ENCODE measurements around the gene RETREG1.
"Not testable (repeated sequence)": the region's sequence is repeated elsewhere in the genome, so short reads cannot be mapped to it uniquely, and the experiment has no call there.

RETREG1 gene

DNA sequence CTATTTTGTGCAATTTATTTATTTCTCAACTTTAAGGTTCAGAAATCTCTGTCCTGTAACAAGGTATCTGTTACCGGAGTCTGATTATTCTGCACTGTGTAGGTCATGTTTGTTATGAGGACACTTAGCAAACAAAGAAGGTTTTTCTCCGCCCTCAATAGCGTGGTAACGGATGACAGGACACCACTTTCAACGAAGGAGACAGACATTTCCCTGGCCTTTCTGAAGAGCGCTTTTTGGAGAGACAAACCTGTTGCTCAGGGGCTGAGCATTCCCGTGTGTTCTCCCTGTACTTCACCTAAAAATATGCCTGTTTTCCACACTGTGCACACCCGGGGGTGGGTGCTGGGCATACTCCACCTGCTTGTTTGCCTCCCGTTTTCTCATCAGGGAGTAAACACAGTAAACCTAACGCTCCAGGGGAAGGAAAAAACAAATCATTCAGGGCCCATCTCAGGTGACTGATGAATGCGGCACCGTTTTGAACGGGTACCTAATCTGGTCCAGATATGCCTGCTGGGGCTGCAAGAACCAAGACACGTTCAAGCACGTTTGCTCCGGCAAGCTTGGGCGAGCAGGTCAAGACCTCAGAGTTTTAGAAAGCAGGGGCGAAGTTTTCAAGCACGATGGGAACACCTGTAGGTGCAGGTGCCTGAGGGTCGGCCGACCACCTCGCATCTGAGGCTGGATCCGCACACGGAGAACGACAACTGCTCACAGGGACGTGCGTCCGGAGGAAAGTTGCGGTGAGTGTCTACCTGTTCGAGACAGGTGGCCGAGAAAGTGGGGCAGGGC is 859 bp downstream of the RETREG1 start:
- DNase-seq = no peak

DNA sequence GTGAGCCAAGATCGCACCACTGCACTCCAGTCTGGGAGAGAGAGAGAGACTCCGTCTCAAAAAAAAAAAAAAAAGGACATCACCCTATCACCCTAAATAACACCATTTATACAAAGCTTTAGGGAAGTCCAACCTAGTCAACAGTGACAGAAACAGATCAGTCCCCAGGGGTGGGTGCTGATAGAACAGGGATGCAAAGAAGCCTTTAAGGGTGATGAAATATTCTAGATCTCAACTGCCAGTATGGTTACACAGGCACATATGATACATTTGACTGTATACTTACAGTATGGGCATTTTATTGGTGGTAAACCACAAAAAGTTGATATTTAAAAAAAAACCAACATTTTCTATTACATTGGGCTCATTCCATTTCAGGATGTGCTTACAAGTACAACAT is 4.8 kb downstream of the RETREG1 start:
- no peak for DNase-seq

DNA sequence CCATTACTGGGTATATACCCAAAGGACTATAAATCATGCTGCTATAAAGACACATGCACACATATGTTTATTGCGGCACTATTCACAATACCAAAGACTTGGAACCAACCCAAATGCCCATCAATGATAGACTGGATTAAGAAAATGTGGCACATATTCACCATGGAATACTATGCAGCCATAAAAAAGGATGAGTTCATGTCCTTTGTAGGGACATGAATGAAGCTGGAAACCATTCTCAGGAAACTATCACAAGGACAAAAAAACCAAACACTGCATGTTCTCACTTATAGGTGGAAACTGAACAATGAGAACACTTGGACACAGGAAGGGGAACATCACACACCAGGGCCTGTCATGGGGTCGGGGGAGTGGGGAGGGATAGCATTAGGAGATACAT is 5.9 kb downstream of the RETREG1 start:
- DNase-seq = not testable (repeated sequence)

DNA sequence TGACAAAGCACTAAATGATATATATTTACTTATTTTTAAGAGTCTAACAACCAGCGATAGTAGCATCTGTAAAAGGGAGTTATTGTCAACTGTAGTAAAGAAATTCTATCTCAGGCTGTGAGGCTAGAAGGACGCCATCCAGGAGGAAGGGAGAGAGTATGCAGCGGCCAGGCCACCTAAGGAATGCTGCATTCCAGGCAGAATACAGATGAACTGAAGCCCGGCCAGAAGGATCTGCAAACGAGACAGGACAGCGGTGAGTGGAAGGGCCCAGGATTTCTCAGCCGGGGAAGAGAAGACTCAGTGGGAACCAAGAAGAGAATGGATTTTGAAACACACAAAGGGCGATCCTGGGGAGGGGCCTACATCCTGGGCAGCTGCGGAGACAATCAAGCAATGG is 7.4 kb downstream of the RETREG1 start:
- no peak for DNase-seq

DNA sequence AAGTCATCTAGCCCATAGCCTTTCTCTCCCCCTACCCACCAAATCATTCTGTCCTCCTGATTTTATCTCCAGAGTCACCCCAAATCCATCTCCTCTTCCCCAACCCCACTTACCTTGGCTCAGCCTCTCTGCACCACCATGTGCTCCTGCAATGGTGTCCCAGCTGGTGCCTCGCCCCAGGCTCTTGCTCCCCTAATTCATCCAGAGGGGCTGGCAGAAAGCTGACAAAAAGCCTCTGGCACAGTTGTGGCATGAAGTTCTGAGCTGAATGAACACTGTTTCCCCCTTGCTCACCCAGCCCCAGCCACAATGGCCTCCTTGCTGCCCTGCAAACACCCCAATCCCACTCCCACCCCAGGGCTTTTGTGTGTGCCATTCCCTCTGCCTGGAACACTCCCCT is 10.2 kb downstream of the RETREG1 start:
- no peak for DNase-seq

DNA sequence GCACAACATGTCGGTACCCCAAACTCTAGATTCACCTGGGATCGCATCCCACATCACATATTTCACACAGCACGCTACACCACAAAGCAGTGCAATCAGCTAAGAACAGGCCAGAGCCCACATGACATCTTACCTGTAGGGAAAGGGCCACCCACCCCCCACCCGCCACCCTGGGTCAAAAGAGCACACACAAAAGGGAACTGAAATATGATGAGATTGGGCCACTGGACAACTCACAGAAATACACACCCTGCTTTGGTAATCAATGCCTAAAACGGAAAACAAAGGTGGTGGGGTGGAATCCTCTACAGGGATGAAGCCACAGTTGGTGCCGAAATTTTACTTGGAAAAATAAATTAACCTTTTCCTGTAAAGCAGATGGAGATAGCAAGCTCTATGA is 13.1 kb downstream of the RETREG1 start:
- no peak for DNase-seq

DNA sequence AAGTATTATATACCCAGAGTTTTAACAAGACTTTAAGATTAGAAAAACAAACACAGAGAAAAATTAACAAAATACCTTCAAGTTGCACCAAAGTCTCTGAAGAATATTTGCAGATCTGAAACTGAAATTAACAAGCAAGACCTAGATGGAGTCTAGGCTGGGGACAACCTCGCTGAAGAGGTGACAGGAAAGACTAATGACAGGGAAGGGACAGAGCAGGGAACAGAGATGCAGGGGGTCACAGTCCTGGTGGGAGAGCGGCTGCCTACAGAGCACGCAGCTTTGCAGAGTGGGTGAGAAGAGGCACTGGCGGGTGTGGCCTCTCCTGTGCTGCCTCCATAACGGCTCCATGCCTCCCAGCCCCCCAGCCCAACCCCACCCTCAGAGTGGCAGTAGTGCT is 13.5 kb downstream of the RETREG1 start:
- no peak for DNase-seq

DNA sequence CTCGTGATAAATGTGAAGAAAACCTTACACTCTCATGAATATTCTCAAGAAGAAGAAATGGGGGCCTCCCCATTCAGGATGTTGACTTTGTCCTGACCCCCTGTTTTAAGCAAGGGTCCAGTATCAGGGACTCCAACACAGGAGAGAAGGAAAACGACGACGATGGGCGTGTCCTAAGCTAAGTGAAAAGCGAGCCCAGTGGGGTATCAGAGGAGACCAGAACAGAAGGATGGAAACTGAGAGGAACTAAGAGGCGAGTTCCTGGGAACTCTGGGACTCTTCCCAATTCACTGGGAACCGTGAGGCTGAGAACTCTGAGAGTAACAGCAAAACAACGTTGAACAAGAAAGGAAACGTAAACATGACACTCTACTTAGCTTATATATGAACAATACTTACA is 14.6 kb downstream of the RETREG1 start:
- no peak for DNase-seq

DNA sequence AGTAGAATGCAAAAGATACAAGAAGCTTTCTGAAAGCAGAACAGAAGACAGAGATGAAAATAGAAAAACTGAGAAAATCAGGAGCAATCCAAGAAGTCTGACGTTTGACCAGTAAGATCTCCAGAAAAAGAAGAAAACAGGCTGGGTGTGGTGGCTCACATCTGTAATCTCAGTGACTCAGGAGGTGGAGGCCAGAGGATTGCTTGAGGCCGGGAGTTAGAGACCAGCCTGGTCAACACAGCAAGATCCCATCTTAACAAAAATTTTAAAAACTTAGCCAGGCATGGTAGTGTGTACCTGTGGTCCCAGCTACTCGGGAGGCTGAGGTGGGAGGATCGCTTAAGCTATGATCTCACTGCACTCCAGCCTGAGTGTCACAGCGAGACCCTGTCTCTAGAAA is 15.9 kb downstream of the RETREG1 start:
- no peak for DNase-seq

DNA sequence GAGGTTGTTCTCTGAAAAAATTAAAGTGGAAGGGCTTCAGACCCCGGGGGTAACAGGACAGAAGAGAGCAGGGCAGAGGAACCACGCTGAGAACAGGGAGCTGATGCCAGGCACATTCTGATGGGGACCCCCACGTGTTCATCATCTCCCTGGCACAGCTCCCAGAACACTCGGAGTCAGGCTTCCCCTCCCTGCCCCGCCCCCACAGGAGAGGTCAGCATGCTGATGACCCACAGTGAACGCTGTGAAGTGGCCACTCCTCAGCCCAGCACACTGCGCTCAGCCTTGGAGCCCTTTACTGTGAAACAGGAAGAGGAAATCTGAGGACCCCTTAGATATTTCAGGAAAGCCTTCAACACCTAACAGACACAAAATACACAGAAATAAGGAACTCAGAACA is 16.4 kb downstream of the RETREG1 start:
- DNase-seq = peak; percentile 55

DNA sequence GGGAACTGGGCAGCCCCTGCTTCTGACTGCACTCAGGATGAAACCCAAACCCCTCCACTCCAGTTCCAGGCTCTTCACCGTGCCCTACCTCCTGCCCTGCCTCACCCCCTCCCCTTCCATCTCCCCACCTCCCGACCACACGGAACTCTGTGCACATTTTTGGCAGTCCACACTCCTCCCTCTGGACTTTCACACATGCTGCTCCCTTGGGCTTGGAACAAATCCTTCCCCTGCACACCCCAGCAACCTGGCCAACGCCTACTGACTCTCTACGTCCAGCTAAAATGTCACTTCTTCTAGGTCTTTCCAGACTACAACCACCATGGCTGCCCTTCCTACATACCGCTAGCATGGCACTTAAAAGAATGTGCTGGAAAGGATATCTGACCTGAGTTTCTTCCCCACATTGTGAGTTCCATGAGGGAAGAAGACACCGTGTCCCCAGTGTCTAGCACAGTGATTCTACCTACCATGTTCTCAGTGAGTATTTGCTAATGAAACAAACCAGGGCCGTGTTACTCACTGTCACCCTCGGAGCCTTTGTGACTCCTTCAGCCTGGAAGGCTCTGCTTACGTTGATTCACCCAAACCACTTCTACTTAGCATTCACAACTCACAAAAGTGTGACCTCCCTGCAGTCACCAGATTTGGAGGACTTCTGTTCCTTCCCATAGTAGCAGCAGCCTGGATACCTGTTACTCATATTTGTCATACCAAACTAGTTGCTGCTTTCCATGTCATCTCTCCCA is 18.7 kb downstream of the RETREG1 start:
- no peak for DNase-seq

DNA sequence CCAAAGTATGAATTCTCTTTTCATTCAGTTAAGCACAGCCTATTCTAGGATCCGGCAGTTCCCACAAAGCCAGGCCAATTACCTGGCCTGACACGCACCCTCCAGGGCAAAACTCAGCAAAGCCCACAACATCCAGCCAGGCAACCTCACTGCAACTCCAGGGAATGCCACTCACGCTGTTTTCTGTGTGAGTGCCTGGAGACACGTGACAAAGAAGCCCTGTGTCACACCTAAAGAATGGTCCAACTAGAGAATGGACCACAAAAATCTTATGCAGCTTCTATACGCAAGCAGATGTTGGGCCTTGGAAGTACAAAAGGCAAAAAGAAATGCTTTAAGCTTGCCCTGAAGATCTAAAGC is 20.2 kb downstream of the RETREG1 start:
- DNase-seq = no peak

DNA sequence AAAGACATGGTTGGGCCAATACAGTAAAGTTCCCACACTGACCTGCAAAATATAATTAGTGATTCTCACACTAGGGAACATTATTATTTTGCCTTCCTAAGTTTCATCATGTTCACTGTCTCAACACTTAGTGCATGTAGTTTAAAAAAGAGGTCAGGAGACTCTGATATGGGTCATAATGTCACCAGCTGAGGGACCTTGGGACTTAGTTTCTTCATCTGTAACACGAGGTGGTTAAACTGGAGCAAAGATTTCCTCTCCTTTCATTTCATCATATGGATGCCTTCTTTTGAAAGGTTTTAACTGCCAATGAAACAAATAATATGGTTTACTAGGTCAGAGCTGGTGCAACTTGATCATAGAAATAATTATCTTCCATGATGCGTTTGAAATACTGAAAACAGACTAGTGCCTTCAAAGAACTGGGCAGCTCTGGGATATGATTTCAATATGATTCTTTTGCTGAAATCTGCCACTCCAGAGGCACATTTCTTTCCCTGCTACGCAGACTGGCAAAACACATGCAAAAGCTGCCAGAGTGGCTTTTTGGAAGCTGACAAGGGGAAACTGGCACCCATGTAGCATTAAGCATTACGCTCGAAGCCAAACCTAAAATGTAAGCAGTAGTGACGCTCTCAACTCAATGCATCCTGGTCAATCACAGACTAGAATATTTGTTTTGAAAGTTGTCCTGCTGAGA is 20.8 kb downstream of the RETREG1 start:
- DNase-seq = no peak

DNA sequence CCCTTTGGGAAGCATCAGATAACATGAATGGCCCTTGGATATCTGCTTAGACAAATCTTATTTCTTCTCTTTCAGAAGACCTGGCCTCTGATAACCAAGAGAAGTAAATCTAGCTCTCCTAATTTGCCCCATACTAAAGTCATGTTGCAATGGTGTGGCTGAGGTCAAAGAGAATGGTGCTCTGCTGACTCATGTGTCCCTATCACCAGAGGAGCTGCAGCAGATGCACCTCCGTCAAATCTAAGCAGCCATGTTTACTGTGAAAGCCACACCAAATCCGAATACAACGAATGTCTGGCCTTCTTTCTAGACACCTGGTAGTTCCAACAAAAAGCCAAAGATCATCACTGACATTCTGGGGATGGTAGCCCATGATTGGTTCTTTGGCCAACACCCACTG is 23.2 kb downstream of the RETREG1 start:
- DNase-seq = no peak

DNA sequence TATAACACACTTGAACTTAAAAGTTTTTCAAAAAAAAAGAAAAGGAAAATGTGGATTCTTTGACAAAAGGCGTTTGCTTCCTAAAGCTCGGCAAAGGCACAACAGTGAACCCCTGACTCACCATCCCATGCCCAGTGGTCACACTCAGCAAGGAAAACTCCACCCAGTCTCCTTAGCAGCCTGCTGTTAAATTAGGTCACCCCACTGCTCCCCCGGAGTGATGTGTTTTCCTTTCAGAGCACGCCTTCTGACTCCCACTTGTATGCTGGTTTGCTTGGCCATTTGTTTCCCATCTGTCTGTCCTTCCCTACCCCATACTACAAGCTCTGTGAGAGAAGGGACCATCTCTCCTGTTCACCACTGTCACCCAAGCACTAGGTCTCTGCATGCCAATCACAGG is 23.8 kb downstream of the RETREG1 start:
- DNase-seq = no peak

DNA sequence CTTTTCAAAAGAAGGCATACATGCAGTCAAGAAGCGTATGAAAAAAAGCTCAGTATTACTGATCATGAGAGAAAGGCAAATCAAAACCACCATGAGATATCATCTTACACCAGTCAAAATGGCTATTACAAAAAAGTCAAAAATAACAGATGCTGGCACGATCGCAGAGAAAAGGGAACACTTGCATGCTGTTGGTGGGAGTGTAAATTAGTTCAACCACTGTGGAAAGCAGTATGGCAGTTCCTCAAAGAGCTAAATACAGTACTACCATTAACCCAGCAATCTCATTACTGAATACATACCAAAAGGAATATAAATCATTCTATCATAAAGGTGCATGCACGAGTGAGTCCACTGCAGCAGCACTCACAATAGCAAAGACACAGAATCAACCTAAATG is 24.5 kb downstream of the RETREG1 start:
- DNase-seq = no peak

DNA sequence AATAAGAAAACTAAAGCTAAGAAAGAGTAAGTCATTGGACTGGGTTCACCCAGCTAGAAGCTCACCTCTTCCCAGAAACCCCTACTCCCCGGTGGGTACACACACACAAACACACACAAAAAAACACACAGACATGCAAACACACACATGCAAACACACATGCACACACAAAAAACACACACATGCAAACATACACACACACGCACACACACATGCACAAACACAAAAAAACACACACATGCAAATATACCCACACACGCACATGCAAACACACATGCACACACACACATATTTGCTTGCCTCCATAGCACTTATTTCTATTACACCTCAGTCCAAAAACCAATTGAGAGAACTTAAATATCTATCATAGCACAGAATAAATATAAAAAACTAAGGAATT is 26.1 kb downstream of the RETREG1 start:
- no peak for DNase-seq

DNA sequence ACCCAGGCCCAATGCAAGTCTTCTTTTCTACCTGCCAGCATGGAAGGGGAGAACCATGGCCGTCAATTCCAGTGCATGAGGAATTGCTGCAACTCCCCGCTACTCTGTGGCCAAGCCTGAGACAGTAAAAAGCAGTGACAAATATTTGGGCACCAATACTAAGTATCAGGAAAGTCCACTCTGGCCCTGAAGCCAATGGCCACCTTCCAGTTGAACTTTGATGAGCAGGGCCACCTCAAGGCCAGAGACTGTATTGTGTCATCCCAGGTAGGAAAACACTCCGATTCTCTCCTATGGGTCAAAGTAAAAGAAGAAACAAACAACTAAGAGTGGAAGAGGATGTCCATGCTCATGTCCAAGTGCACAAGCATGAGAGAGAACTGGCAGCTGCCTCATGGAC is 27.1 kb downstream of the RETREG1 start:
- DNase-seq = no peak

DNA sequence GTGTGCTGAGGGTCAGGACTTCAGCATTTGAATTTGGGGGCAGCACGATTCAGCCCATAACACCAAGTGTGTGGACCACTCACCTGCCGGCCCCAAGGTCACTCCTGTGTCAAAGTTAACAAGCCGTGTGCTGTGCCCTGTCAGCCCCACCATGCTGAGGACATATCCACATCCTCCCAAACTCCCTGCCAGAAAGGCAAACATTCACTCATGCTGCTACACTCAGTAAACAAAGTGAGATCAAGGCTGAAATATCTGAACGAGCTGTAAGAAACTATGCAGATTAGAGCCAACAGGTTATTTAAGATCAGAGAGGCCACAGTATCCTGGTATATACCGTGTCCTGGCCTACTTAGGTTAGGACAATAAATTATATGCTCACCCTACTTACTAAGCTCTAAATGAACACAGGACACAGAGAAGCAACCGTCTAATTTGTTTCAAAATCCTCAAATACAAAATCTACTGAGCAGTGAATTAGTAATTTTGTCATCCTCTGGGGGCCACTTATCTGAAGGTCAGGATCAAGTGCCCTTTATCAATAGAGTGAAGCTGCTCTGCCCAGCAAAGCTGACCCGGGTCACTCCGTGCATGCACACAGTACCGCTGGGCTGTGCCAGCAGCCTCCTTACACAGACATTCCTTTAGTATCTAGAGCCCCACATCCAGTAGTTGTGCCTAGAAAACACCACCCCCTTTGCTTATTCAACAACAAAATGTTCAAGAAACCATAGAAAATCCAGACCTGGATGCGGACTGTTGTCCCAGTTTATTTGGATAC is 28.2 kb downstream of the RETREG1 start:
- no peak for DNase-seq

DNA sequence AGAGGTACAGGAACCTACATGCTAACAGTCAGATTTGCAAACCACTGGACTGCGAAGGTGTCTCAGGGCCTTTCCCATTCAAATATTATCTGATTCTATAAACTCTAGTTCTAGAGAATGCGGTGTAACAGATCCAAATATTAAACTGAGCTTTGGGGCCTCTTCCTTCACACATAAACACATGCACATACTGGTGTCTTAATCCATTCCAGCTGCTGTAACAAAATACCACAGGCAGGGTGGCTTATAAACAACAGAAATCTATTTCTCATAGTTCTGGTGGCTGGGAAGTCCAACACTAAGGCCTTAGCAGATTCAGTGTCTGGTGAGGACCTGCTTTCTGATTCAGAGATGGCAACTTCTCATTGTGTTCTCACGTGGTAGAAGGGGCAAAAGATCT is 30.2 kb downstream of the RETREG1 start:
- DNase-seq = no peak

DNA sequence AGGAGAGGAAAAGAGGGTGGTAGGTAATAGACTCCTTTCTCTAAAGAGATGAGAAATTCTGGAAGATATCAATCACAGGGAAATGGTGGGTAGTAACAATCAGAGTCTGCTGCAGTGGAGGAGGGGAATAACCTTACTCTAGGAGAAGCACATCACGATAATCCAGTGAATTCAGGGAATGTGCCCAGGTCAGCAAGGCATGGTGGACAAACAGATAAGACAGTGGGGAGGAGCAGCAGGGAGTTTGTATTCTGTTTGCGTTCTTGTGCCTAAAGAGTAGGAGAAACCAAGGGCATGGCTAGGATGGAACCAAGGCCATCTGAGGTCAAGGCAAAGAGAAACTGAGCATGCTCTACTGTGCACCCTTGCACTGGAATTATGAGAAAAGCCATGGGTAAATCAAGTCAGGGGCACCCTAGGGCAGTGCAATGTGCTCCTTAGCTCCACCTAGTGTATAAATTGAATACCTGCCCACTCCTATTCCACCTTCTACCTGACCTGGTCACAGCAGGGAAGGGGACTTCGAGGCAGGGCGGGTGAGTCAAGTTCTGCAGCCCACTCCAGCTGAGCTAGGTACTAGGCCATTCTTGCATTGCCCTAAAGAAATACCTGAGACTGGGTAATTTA is 31.6 kb downstream of the RETREG1 start:
- DNase-seq = no peak

DNA sequence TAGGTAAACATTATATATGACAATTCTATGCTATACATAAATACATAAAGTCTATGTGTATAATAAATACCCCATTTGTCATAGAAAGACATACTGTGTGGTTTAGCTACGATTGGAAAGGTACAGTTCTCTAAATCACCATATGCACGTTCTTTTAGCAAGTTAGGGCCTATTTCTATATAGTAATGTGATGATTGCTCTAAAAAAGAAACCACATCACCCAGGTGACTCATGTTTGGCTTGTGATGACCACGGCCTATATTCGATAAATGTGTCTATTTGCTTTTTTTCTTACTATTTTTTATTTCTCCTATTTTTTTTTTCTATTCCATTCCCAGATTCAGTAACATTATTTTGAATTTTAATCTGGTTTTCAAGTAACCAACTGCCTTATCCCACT is 34.7 kb downstream of the RETREG1 start:
- DNase-seq = no peak

DNA sequence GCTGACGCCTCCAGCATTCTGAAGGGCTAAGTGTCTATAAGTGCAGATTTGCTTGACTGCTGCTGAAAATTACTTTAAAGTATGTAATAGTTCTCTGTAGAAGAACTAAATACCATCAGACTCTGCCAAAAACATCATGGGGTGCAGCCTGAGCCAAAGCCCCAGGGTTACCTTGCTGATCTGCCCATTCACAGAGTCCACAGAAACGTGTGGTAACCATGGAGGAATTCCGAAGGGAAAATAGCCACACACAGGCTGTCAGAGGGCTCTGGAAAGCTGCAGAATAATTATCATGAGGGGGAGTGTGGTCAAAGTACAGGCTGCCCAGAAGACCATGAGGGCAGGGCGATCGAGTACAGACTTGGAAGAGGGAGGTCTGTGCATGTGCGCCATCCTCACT is 36.4 kb downstream of the RETREG1 start:
- peak; percentile 52 for DNase-seq
